HepG2 (cell line): Measurements from ENCODE around the gene TOR2A. TPM values are rescaled to one million over a fixed set of nuclear protein-coding genes. Genes with fewer than 3 reads are reported as not detected.

ENCODE experiments used
- ATAC-seq: fragments of 200-7000 bp; cut with Tn5 transposase; 3 replicates; pipeline ENCODE4 v1.9.1; 2020; ENCODE audit warnings: mild to moderate bottlenecking, moderate library complexity
- BruUV-seq: library from RNA; stranded (reverse); fragments of 400-500 nt; replicated peaks from 2 replicates; lab custom pipeline; 2021; lab: Mats Ljungman, UMichigan
- CTCF ChIA-PET: fragments of 300-600 bp; formaldehyde crosslinking; extraction: SDS; loops from one replicate; lab custom pipeline; 2021; ENCODE audit warnings: low total read pairs, inconsistent platforms, low intra/inter-chr PET ratio; lab: Yijun Ruan, JAX
- POLR2A ChIA-PET: fragments of 350-600 bp; sonication (Branson Sonifier 250); formaldehyde crosslinking; loops from one replicate; lab custom pipeline; 2020; ENCODE audit warnings: antibody characterized with exemption, inconsistent platforms; lab: Yijun Ruan, JAX
- DNase-seq: peaks from one replicate; pipeline ENCODE4 v3.0.0-alpha.2; 2015; ENCODE audit warnings: low spot score
- FAIRE-seq: peaks from 3 replicates; lab custom pipeline; 2011; peaks lifted over from hg19 to GRCh38; lab: Jason Lieb, UNC
- H2AFZ ChIP-seq: one replicate; pipeline ENCODE4 v1.6.1; 2011; ENCODE audit warnings: low read length, inconsistent platforms
- H3K27ac ChIP-seq: fragments of 300-600 bp; 3 replicates; pipeline ENCODE4 v1.8.0; 2011; ENCODE audit warnings: mixed run types, mild to moderate bottlenecking, mixed read lengths, low read length, inconsistent platforms; ENCODE audit not compliant: insufficient read depth; ENCODE audit errors: extremely low read length
- H3K27me3 ChIP-seq, 2 experiments: fragments of 200-600 bp in 1 of 2; 2 replicates in 1 of 2; 3 replicates in 1 of 2; pipeline versions ENCODE4 v1.6.0 to v1.8.0; 2011; ENCODE audit warnings: low read length in 2 of 2, mild to moderate bottlenecking in 2 of 2, moderate library complexity in 2 of 2, inconsistent platforms in 1 of 2; ENCODE audit not compliant: insufficient read depth in 2 of 2, control insufficient read depth in 1 of 2
- H3K36me3 ChIP-seq, 2 experiments: fragments of 200-600 bp in 1 of 2; replicated peaks in 1 of 2; 2 replicates in 1 of 2; 3 replicates in 1 of 2; pipeline versions ENCODE4 v1.5.1 to v1.8.0; 2011; ENCODE audit warnings: low read length in 2 of 2, inconsistent platforms in 1 of 2; ENCODE audit not compliant: insufficient read depth in 2 of 2, control insufficient read depth in 1 of 2
- H3K4me1 ChIP-seq: 2 replicates; pipeline ENCODE4 v1.5.1; 2012; ENCODE audit warnings: low read length, inconsistent platforms; ENCODE audit not compliant: insufficient read depth
- H3K4me2 ChIP-seq: 2 replicates; pipeline ENCODE4 v1.6.0; 2011; ENCODE audit warnings: low read depth, low read length, inconsistent platforms
- H3K4me3 ChIP-seq, 3 experiments: fragments of 200-600 bp in 1 of 3; sonication (generic), shearing (Covaris generic) in 1 of 3; replicated peaks in 1 of 3; 2 replicates each; pipeline ENCODE4 v1.5.1; 2011 to 2016; ENCODE audit warnings: low read length in 3 of 3, inconsistent platforms in 2 of 3, low read depth in 2 of 3, mild to moderate bottlenecking in 2 of 3, control low read depth in 1 of 3, mixed read lengths in 1 of 3; ENCODE audit not compliant: insufficient read depth in 1 of 3
- H3K79me2 ChIP-seq: one replicate; pipeline ENCODE4 v1.6.1; 2011; ENCODE audit warnings: low read length, inconsistent platforms; ENCODE audit not compliant: insufficient read depth
- H3K9ac ChIP-seq: 2 replicates; pipeline ENCODE4 v1.6.0; 2011; ENCODE audit warnings: mild to moderate bottlenecking, low read depth, low read length, inconsistent platforms; ENCODE audit not compliant: insufficient read depth
- H3K9me3 ChIP-seq: 2 replicates; pipeline ENCODE4 v1.5.1; 2012; ENCODE audit warnings: mild to moderate bottlenecking, low read length
- H4K20me1 ChIP-seq: 2 replicates; pipeline ENCODE4 v1.6.0; 2011; ENCODE audit warnings: inconsistent platforms, mild to moderate bottlenecking, low read length, moderate library complexity; ENCODE audit not compliant: insufficient read depth
- ATRX ChIP-seq: sonication (generic); formaldehyde crosslinking; IDR thresholded peaks from 2 replicates; pipeline ENCODE4 v1.4.0; 2020; ENCODE audit warnings: missing genetic modification reagents, borderline replicate concordance
- EHMT2 ChIP-seq: fragments of 200-600 bp; sonication (generic); IDR thresholded peaks from 2 replicates; pipeline ENCODE4 v1.7.0; 2017; ENCODE audit warnings: antibody characterized with exemption, low read depth, low read length, borderline replicate concordance
- GPN1 ChIP-seq: sonication (generic); formaldehyde crosslinking; IDR thresholded peaks from 2 replicates; pipeline ENCODE4 v1.5.1; 2020; ENCODE audit warnings: missing genetic modification reagents, borderline replicate concordance
- PITX1 ChIP-seq: sonication (generic); formaldehyde crosslinking; IDR thresholded peaks from 2 replicates; pipeline ENCODE4 v1.5.1; 2020; ENCODE audit warnings: mild to moderate bottlenecking, missing genetic modification reagents
- POLR2A ChIP-seq, 2 experiments: IDR thresholded peaks; 2 replicates each; pipeline ENCODE4 v1.6.1; 2011; ENCODE audit warnings: low read depth in 2 of 2, low read length in 2 of 2, mild to moderate bottlenecking in 1 of 2, moderate library complexity in 1 of 2; ENCODE audit not compliant: insufficient read depth in 1 of 2
- RARA ChIP-seq: IDR thresholded peaks from 2 replicates; pipeline ENCODE4 v1.6.1; 2016; ENCODE audit warnings: missing genetic modification reagents, missing compliant biosample characterization
- SOX13 ChIP-seq, 3 experiments: fragments of 450-650 bp in 1 of 3; sonication (generic) in 1 of 3; formaldehyde crosslinking in 1 of 3; IDR thresholded peaks in 2 of 3; conservative IDR thresholded peaks in 1 of 3; 2 replicates each; pipeline versions ENCODE4 v1.5.0 to v1.6.1; 2016 to 2020; ENCODE audit warnings: antibody characterized with exemption in 1 of 3, mild to moderate bottlenecking in 1 of 3, missing compliant biosample characterization in 1 of 3, missing genetic modification reagents in 1 of 3, moderate library complexity in 1 of 3
- TRAFD1 ChIP-seq: sonication (generic); formaldehyde crosslinking; IDR thresholded peaks from 2 replicates; pipeline ENCODE4 v1.5.1; 2020; ENCODE audit warnings: missing genetic modification reagents, mild to moderate bottlenecking, borderline replicate concordance
- ZNF776 ChIP-seq: sonication (generic); formaldehyde crosslinking; IDR thresholded peaks from 2 replicates; pipeline ENCODE4 v1.4.0; 2020; ENCODE audit warnings: mild to moderate bottlenecking, missing genetic modification reagents
- WGBS: methylation state at CpG from one replicate; pipeline ENCODE4 v1.1.6; 2017; ENCODE audit warnings: low lambda C conversion rate; 5-methylcytosine and 5-hydroxymethylcytosine counted together
- in situ Hi-C: cut with HindIII; loops from 2 replicates; pipeline ENCODE4 v1.10.0; 2017; ENCODE audit warnings: low pct_unique_long_range_greater_than_20kb; ENCODE audit not compliant: extremely low pct_ligation_motif_present
- intact Hi-C: fragments of 100-400 bp; cut with micrococcal nuclease; formaldehyde crosslinking; loops from one replicate; pipeline ENCODE4 v1.10.0; 2022; ENCODE audit not compliant: unreplicated experiment
- polyA plus RNA-seq, 8 experiments: library from polyadenylated mRNA; depleted of rRNA in 3 of 8; stranded (reverse) in 7 of 8; unstranded in 1 of 8; fragments of >200 nt; fragmentation: Illumina TruSeq in 4 of 8; extraction: Trizol in 4 of 8; gene quantifications; 2 replicates each; pipeline versions ENCODE4 v1.2.1 to v1.2.3, GENCODE V29; 2011 to 2016; ENCODE audit warnings: low read depth in 4 of 8, missing spikeins in 1 of 8, mixed read lengths in 1 of 8; ENCODE audit not compliant: insufficient read depth in 1 of 8
- total RNA-seq, 5 experiments: library from RNA; depleted of rRNA; stranded (reverse); fragments of >200 nt; fragmentation: Illumina TruSeq; extraction: Trizol; gene quantifications; 2 replicates each; pipeline ENCODE4 v1.2.3, GENCODE V29; 2016; ENCODE audit warnings: low read depth in 1 of 5

The TOR2A gene
- total and polyA plus RNA-seq, 2 of the 13 experiments (the other 11 are each of a cell fraction or from before 2014, with no cell fraction given): 3.5 to 7.2 TPM

- Histone ChIP-seq H4K20me1 (no peaks in the 10 kb centered on the region), H3K4me2 (no peak overlapping the region), H3K79me2 (no peaks in the 10 kb centered on the region), H3K4me1 (no peaks in the 10 kb centered on the region), H3K9me3 (no peaks in the 10 kb centered on the region), H3K36me3 (no peaks in the 10 kb centered on the region), H3K27me3 (peaks cover 0 to 47% of the 10 kb centered on the region in 2 experiments; a peak in 2 of 5 replicates), H3K27ac (no peak overlapping the region), H2AFZ (no peak overlapping the region)
- in situ Hi-C loops (no loop called here), intact Hi-C loops (no loop called here)
- DNase-seq (no peak), FAIRE-seq (no peak), ATAC-seq (no peak)
- no TSS peak for BruUV-seq
- WGBS: 2% methylated on average over 5 of the region's 5 CpGs
- ChIA-PET CTCF (no interaction called here), POLR2A (no interaction called here)
- no peak for TF ChIP-seq ZNF776 (CRISPR knock-in tag)
- TF ChIP-seq EHMT2: no peak
- no peak for TF ChIP-seq GPN1 (CRISPR knock-in tag)
- TF ChIP-seq PITX1 (CRISPR knock-in tag): no peak
- TF ChIP-seq SOX13 (IDR thresholded peaks at IDR 0.05): no peak
- no peak for TF ChIP-seq SOX13 (CRISPR knock-in tag; conservative IDR thresholded peaks at IDR 0.05 in 1 of 2, IDR thresholded peaks at IDR 0.05 in 1 of 2)
- TF ChIP-seq ATRX (CRISPR knock-in tag): no peak
- TF ChIP-seq TRAFD1 (CRISPR knock-in tag): no peak
- no peak for TF ChIP-seq POLR2A (IDR thresholded peaks at IDR 0.05; ENCODE audit: insufficient read depth in 1 of 2, low read depth in 2 of 2, low read length in 2 of 2)
- TF ChIP-seq RARA: no peak
- TF ChIP-seq, all 625 proteins: peak for 0
- H3K4me3 ChIP-seq: no peak overlapping the region
- no peak overlapping the region for H3K9ac ChIP-seq
Observed at GRCh38 chr9:127761061-127761460, 26.0 kb upstream of the TOR2A start.
